ENCODE data around the gene RHOBTB1. TPM values are rescaled to one million over a fixed set of nuclear protein-coding genes. Genes with fewer than 3 reads are reported as not detected.

The RHOBTB1 gene
- total and polyA plus RNA-seq, 2 donors, result 3.4 to 4.5 TPM

GRCh38 chr10:60958892-60959601, 15.1 kb upstream of the RHOBTB1 start:
- Histone ChIP-seq H3K4me3 (ENCODE audit: low read length in 2 of 2) (no peak overlapping the region), H3K36me3 (ENCODE audit: control insufficient read depth in 2 of 2, insufficient read depth in 2 of 2, low read length in 1 of 2) (no peaks in the 10 kb centered on the region), H3K27ac (ENCODE audit: low read depth in 1 of 2, low read length in 1 of 2) (no peak overlapping the region), H3K27me3 (ENCODE audit: control insufficient read depth in 2 of 2, insufficient read depth in 1 of 2, low read length in 1 of 2) (no peaks in the 10 kb centered on the region), H3K9me3 (ENCODE audit: control insufficient read depth in 2 of 2, insufficient read depth in 1 of 2, low read length in 1 of 2) (no peaks in the 10 kb centered on the region), H3K4me1 (ENCODE audit: control insufficient read depth in 2 of 2, insufficient read depth in 2 of 2, low read length in 2 of 2) (no peaks in the 10 kb centered on the region)
- no peak for DNase-seq (ENCODE audit: low read depth in 6 of 9, low spot score in 9 of 9)
- whole genome bisulfite sequencing, result 84% methylated on average over 3 of the region's 3 CpGs

GRCh38 chr10:60957667-60958221, 13.8 kb upstream of the RHOBTB1 start:
- H3K36me3 ChIP-seq (ENCODE audit: control insufficient read depth in 2 of 2, insufficient read depth in 2 of 2, low read length in 1 of 2), result no peaks in the 10 kb centered on the region
- H3K27me3 ChIP-seq (ENCODE audit: control insufficient read depth in 2 of 2, insufficient read depth in 1 of 2, low read length in 1 of 2), result no peaks in the 10 kb centered on the region
- H3K4me1 ChIP-seq (ENCODE audit: control insufficient read depth in 2 of 2, insufficient read depth in 2 of 2, low read length in 2 of 2), result no peaks in the 10 kb centered on the region
- no peaks in the 10 kb centered on the region for H3K9me3 ChIP-seq (ENCODE audit: control insufficient read depth in 2 of 2, insufficient read depth in 1 of 2, low read length in 1 of 2)
- no peak overlapping the region for H3K27ac ChIP-seq (ENCODE audit: low read depth in 1 of 2, low read length in 1 of 2)
- H3K4me3 ChIP-seq (ENCODE audit: low read length in 2 of 2), result no peak overlapping the region
- DNase-seq (ENCODE audit: low read depth in 6 of 9, low spot score in 9 of 9), result no peak
- 95% methylated on average over 3 of the region's 3 CpGs for WGBS

GRCh38 chr10:60955957-60956425, 12.0 kb upstream of the RHOBTB1 start:
- Histone ChIP-seq H3K27ac (ENCODE audit: low read depth in 1 of 2, low read length in 1 of 2) (no peak overlapping the region), H3K4me1 (ENCODE audit: control insufficient read depth in 2 of 2, insufficient read depth in 2 of 2, low read length in 2 of 2) (no peaks in the 10 kb centered on the region), H3K36me3 (ENCODE audit: control insufficient read depth in 2 of 2, insufficient read depth in 2 of 2, low read length in 1 of 2) (no peaks in the 10 kb centered on the region), H3K4me3 (ENCODE audit: low read length in 2 of 2) (no peak overlapping the region), H3K27me3 (ENCODE audit: control insufficient read depth in 2 of 2, insufficient read depth in 1 of 2, low read length in 1 of 2) (no peaks in the 10 kb centered on the region), H3K9me3 (ENCODE audit: control insufficient read depth in 2 of 2, insufficient read depth in 1 of 2, low read length in 1 of 2) (no peaks in the 10 kb centered on the region)
- 96% methylated on average over 2 of the region's 2 CpGs for WGBS
- DNase-seq (ENCODE audit: low read depth in 6 of 9, low spot score in 9 of 9), result no peak

- Histone ChIP-seq H3K4me3 (ENCODE audit: low read length in 2 of 2) (no peak overlapping the region), H3K36me3 (ENCODE audit: control insufficient read depth in 2 of 2, insufficient read depth in 2 of 2, low read length in 1 of 2) (no peaks in the 10 kb centered on the region), H3K4me1 (ENCODE audit: control insufficient read depth in 2 of 2, insufficient read depth in 2 of 2, low read length in 2 of 2) (no peaks in the 10 kb centered on the region), H3K9me3 (ENCODE audit: control insufficient read depth in 2 of 2, insufficient read depth in 1 of 2, low read length in 1 of 2) (no peaks in the 10 kb centered on the region), H3K27ac (ENCODE audit: low read depth in 1 of 2, low read length in 1 of 2) (no peak overlapping the region), H3K27me3 (ENCODE audit: control insufficient read depth in 2 of 2, insufficient read depth in 1 of 2, low read length in 1 of 2) (no peaks in the 10 kb centered on the region)
- no peak for DNase-seq (ENCODE audit: low read depth in 6 of 9, low spot score in 9 of 9)
Measured at GRCh38 chr10:60955316-60955715, 11.3 kb upstream of the RHOBTB1 start.

- no peak for DNase-seq (ENCODE audit: low read depth in 6 of 9, low spot score in 9 of 9)
- no peak overlapping the region for H3K4me3 ChIP-seq (ENCODE audit: low read length in 2 of 2)
- H3K27me3 ChIP-seq (ENCODE audit: control insufficient read depth in 2 of 2, insufficient read depth in 1 of 2, low read length in 1 of 2), result no peaks in the 10 kb centered on the region
- no peaks in the 10 kb centered on the region for H3K9me3 ChIP-seq (ENCODE audit: control insufficient read depth in 2 of 2, insufficient read depth in 1 of 2, low read length in 1 of 2)
- no peaks in the 10 kb centered on the region for H3K4me1 ChIP-seq (ENCODE audit: control insufficient read depth in 2 of 2, insufficient read depth in 2 of 2, low read length in 2 of 2)
- 89% methylated on average over 1 of the region's 1 CpG for WGBS
- H3K27ac ChIP-seq (ENCODE audit: low read depth in 1 of 2, low read length in 1 of 2), result no peak overlapping the region
- H3K36me3 ChIP-seq (ENCODE audit: control insufficient read depth in 2 of 2, insufficient read depth in 2 of 2, low read length in 1 of 2), result no peaks in the 10 kb centered on the region
Measured at GRCh38 chr10:60954035-60954434, 10.1 kb upstream of the RHOBTB1 start.

GRCh38 chr10:60953420-60953819, 9.4 kb upstream of the RHOBTB1 start:
- Histone ChIP-seq H3K27ac (ENCODE audit: low read depth in 1 of 2, low read length in 1 of 2) (no peak overlapping the region), H3K9me3 (ENCODE audit: control insufficient read depth in 2 of 2, insufficient read depth in 1 of 2, low read length in 1 of 2) (no peaks in the 10 kb centered on the region), H3K4me1 (ENCODE audit: control insufficient read depth in 2 of 2, insufficient read depth in 2 of 2, low read length in 2 of 2) (no peaks in the 10 kb centered on the region), H3K27me3 (ENCODE audit: control insufficient read depth in 2 of 2, insufficient read depth in 1 of 2, low read length in 1 of 2) (no peaks in the 10 kb centered on the region), H3K36me3 (ENCODE audit: control insufficient read depth in 2 of 2, insufficient read depth in 2 of 2, low read length in 1 of 2) (no peaks in the 10 kb centered on the region), H3K4me3 (ENCODE audit: low read length in 2 of 2) (no peak overlapping the region)
- 68% methylated on average over 3 of the region's 3 CpGs for WGBS
- DNase-seq (ENCODE audit: low read depth in 6 of 9, low spot score in 9 of 9), result no peak

- no peak overlapping the region for H3K4me3 ChIP-seq (ENCODE audit: low read length in 2 of 2)
- WGBS, result 99% methylated on average over 7 of the region's 7 CpGs
- no peaks in the 10 kb centered on the region for H3K36me3 ChIP-seq (ENCODE audit: control insufficient read depth in 2 of 2, insufficient read depth in 2 of 2, low read length in 1 of 2)
- H3K27ac ChIP-seq (ENCODE audit: low read depth in 1 of 2, low read length in 1 of 2), result no peak overlapping the region
- no peaks in the 10 kb centered on the region for H3K4me1 ChIP-seq (ENCODE audit: control insufficient read depth in 2 of 2, insufficient read depth in 2 of 2, low read length in 2 of 2)
- no peaks in the 10 kb centered on the region for H3K9me3 ChIP-seq (ENCODE audit: control insufficient read depth in 2 of 2, insufficient read depth in 1 of 2, low read length in 1 of 2)
- no peak for DNase-seq (ENCODE audit: low read depth in 6 of 9, low spot score in 9 of 9)
- H3K27me3 ChIP-seq (ENCODE audit: control insufficient read depth in 2 of 2, insufficient read depth in 1 of 2, low read length in 1 of 2), result no peaks in the 10 kb centered on the region
Measured at GRCh38 chr10:60952846-60953220, 8.8 kb upstream of the RHOBTB1 start.

- DNase-seq (ENCODE audit: low read depth in 6 of 9, low spot score in 9 of 9), result no peak
- no peaks in the 10 kb centered on the region for H3K27me3 ChIP-seq (ENCODE audit: control insufficient read depth in 2 of 2, insufficient read depth in 1 of 2, low read length in 1 of 2)
- H3K9me3 ChIP-seq (ENCODE audit: control insufficient read depth in 2 of 2, insufficient read depth in 1 of 2, low read length in 1 of 2), result no peaks in the 10 kb centered on the region
- H3K36me3 ChIP-seq (ENCODE audit: control insufficient read depth in 2 of 2, insufficient read depth in 2 of 2, low read length in 1 of 2), result no peaks in the 10 kb centered on the region
- H3K27ac ChIP-seq (ENCODE audit: low read depth in 1 of 2, low read length in 1 of 2), result no peak overlapping the region
- no peak overlapping the region for H3K4me3 ChIP-seq (ENCODE audit: low read length in 2 of 2)
- H3K4me1 ChIP-seq (ENCODE audit: control insufficient read depth in 2 of 2, insufficient read depth in 2 of 2, low read length in 2 of 2), result no peaks in the 10 kb centered on the region
- whole genome bisulfite sequencing, result 97% methylated on average over 3 of the region's 3 CpGs
Measured at GRCh38 chr10:60952067-60952845, 8.3 kb upstream of the RHOBTB1 start.

GRCh38 chr10:60951272-60951724, 7.3 kb upstream of the RHOBTB1 start:
- H3K4me3 ChIP-seq (ENCODE audit: low read length in 2 of 2), result no peak overlapping the region
- no peak overlapping the region for H3K27ac ChIP-seq (ENCODE audit: low read depth in 1 of 2, low read length in 1 of 2)
- no peaks in the 10 kb centered on the region for H3K36me3 ChIP-seq (ENCODE audit: control insufficient read depth in 2 of 2, insufficient read depth in 2 of 2, low read length in 1 of 2)
- H3K27me3 ChIP-seq (ENCODE audit: control insufficient read depth in 2 of 2, insufficient read depth in 1 of 2, low read length in 1 of 2), result no peaks in the 10 kb centered on the region
- H3K4me1 ChIP-seq (ENCODE audit: control insufficient read depth in 2 of 2, insufficient read depth in 2 of 2, low read length in 2 of 2), result no peaks in the 10 kb centered on the region
- WGBS, result 96% methylated on average over 5 of the region's 5 CpGs
- no peaks in the 10 kb centered on the region for H3K9me3 ChIP-seq (ENCODE audit: control insufficient read depth in 2 of 2, insufficient read depth in 1 of 2, low read length in 1 of 2)
- DNase-seq (ENCODE audit: low read depth in 6 of 9, low spot score in 9 of 9), result no peak

Measured in thymus (tissue), 11 donors.